GM23338 (cell line): ENCODE data around the gene CELF4. TPM values are rescaled to one million over a fixed set of nuclear protein-coding genes. Genes with fewer than 3 reads are reported as not detected.

ENCODE experiments used
- ATAC-seq: fragments of 200-7000 bp; cut with Tn5 transposase; 3 replicates; pipeline ENCODE4 v1.9.1; 2020
- DNase-seq: peaks from one replicate; pipeline ENCODE4 v3.0.0-alpha.2; 2015; ENCODE audit warnings: low spot score
- H2AFZ ChIP-seq: fragments of 200-600 bp; sonication (generic); 2 replicates; pipeline ENCODE4 v1.8.0; 2016; ENCODE audit warnings: antibody characterized with exemption, mild to moderate bottlenecking, moderate library complexity
- H3F3A ChIP-seq: fragments of 200-600 bp; sonication (generic); replicated peaks from 2 replicates; pipeline ENCODE4 v1.8.0; 2017; ENCODE audit warnings: antibody characterized with exemption, mixed run types, low read depth
- H3K27ac ChIP-seq: fragments of 200-600 bp; sonication (generic); 2 replicates; pipeline ENCODE4 v1.6.1; 2016; ENCODE audit warnings: low read depth
- H3K27me3 ChIP-seq: fragments of 200-600 bp; sonication (generic); 2 replicates; pipeline ENCODE4 v1.8.0; 2016; ENCODE audit warnings: mild to moderate bottlenecking, mixed run types, moderate library complexity; ENCODE audit not compliant: insufficient read depth
- H3K36me3 ChIP-seq: fragments of 200-600 bp; sonication (generic); 2 replicates; pipeline ENCODE4 v1.8.0; 2016; ENCODE audit warnings: mild to moderate bottlenecking; ENCODE audit not compliant: insufficient read depth
- H3K4me1 ChIP-seq: fragments of 200-600 bp; sonication (generic); 2 replicates; pipeline ENCODE4 v1.8.0; 2016; ENCODE audit warnings: mild to moderate bottlenecking, moderate library complexity; ENCODE audit not compliant: insufficient read depth
- H3K4me2 ChIP-seq: fragments of 200-600 bp; sonication (generic); 2 replicates; pipeline ENCODE4 v1.7.1; 2017; ENCODE audit warnings: mixed run types
- H3K4me3 ChIP-seq: fragments of 200-600 bp; sonication (generic); 2 replicates; pipeline ENCODE4 v1.6.1; 2016; ENCODE audit warnings: mixed run types
- H3K79me2 ChIP-seq: fragments of 200-600 bp; sonication (generic); replicated peaks from 2 replicates; pipeline ENCODE4 v1.8.0; 2017; ENCODE audit warnings: mild to moderate bottlenecking; ENCODE audit not compliant: insufficient read depth
- H3K9me2 ChIP-seq: fragments of 200-600 bp; sonication (generic); 2 replicates; pipeline ENCODE4 v1.8.0; 2017; ENCODE audit not compliant: insufficient read depth
- H4K20me1 ChIP-seq: fragments of 200-600 bp; sonication (generic); replicated peaks from 2 replicates; pipeline ENCODE4 v1.8.0; 2017; ENCODE audit warnings: mild to moderate bottlenecking; ENCODE audit not compliant: insufficient read depth
- H3K27ac Mint-ChIP-seq: 2 replicates; pipeline ENCODE4 v1.8.0; 2020; ENCODE audit warnings: inconsistent platforms, mild to moderate bottlenecking, moderate library complexity, mixed read lengths
- H3K27me3 Mint-ChIP-seq: 3 replicates; pipeline ENCODE4 v1.8.0; 2022; ENCODE audit warnings: low read depth, mild to moderate bottlenecking, moderate library complexity, mixed read lengths, inconsistent platforms; ENCODE audit not compliant: insufficient read depth, poor library complexity
- H3K36me3 Mint-ChIP-seq: 3 replicates; pipeline ENCODE4 v1.8.0; 2021; ENCODE audit warnings: low read depth, mild to moderate bottlenecking, inconsistent platforms, moderate library complexity, mixed read lengths
- H3K4me1 Mint-ChIP-seq: 3 replicates; pipeline ENCODE4 v1.8.0; 2020; ENCODE audit warnings: mild to moderate bottlenecking, inconsistent platforms, mixed read lengths
- H3K4me3 Mint-ChIP-seq: 3 replicates; pipeline ENCODE4 v1.8.0; 2021; ENCODE audit warnings: moderate library complexity, mild to moderate bottlenecking, inconsistent platforms, mixed read lengths
- H3K9me3 Mint-ChIP-seq: 3 replicates; pipeline ENCODE4 v1.8.0; 2020; ENCODE audit warnings: moderate library complexity, mild to moderate bottlenecking, inconsistent platforms, mixed read lengths
- CREB1 ChIP-seq: fragments of 250-450 bp; sonication (Bioruptor Pico); IDR thresholded peaks from 2 replicates; pipeline ENCODE4 v1.5.0; 2020; ENCODE audit warnings: low read depth, mild to moderate bottlenecking, moderate library complexity
- ETS1 ChIP-seq: IDR thresholded peaks from 2 replicates; pipeline ENCODE4 v1.6.1; 2016; ENCODE audit warnings: antibody characterized with exemption
- EZH2 ChIP-seq: fragments of 200-600 bp; sonication (generic); IDR thresholded peaks from one replicate; pipeline ENCODE4 v1.8.0; 2017; ENCODE audit warnings: antibody characterized with exemption, mild to moderate bottlenecking, low read depth; ENCODE audit not compliant: unreplicated experiment
- EZH2phosphoT487 ChIP-seq: fragments of 200-600 bp; sonication (generic); IDR thresholded peaks from one replicate; pipeline ENCODE4 v1.8.1; 2018; ENCODE audit warnings: antibody characterized with exemption; ENCODE audit not compliant: unreplicated experiment
- JUNB ChIP-seq: IDR thresholded peaks from one replicate; pipeline ENCODE4 v1.6.1; 2016; ENCODE audit warnings: antibody characterized with exemption; ENCODE audit not compliant: unreplicated experiment
- NANOG ChIP-seq: IDR thresholded peaks from 2 replicates; pipeline ENCODE4 v1.6.1; 2016; ENCODE audit warnings: antibody characterized with exemption, borderline replicate concordance
- POLR2AphosphoS5 ChIP-seq: IDR thresholded peaks from 2 replicates; pipeline ENCODE4 v1.6.1; 2016; ENCODE audit warnings: antibody characterized with exemption, low read depth
- STAT1 ChIP-seq: IDR thresholded peaks from one replicate; pipeline ENCODE4 v1.6.1; 2016; ENCODE audit warnings: antibody characterized with exemption; ENCODE audit not compliant: unreplicated experiment
- ZNF114 ChIP-seq: fragments of 250-450 bp; sonication (Bioruptor Pico); IDR thresholded peaks from 2 replicates; pipeline ENCODE4 v1.5.0; 2020; ENCODE audit warnings: mild to moderate bottlenecking, moderate library complexity
- ZNF331 ChIP-seq: fragments of 250-450 bp; sonication (Bioruptor Pico); IDR thresholded peaks from 2 replicates; pipeline ENCODE4 v1.5.0; 2020; ENCODE audit warnings: low read depth, mild to moderate bottlenecking, moderate library complexity
- polyA plus RNA-seq: library from polyadenylated mRNA; unstranded; fragments of >200 nt; fragmentation: Nextera tagmentation; extraction: Ambion mirVana; gene quantifications from 2 replicates; pipeline ENCODE4 v1.2.1, GENCODE V29; 2016
- total RNA-seq: library from RNA; depleted of rRNA; stranded (reverse); fragments of >200 nt; shearing (Covaris generic); gene quantifications from 2 replicates; pipeline ENCODE4 v1.2.3, GENCODE V29; 2014
- TF ChIP-seq, protein P1 (sequence below): IDR thresholded peaks from one replicate; pipeline ENCODE4 v1.6.1; 2018; ENCODE audit warnings: antibody characterized with exemption; ENCODE audit not compliant: unreplicated experiment
- TF ChIP-seq, protein P2 (sequence below), 2 experiments: fragments of 200-600 bp in 1 of 2; sonication (generic) in 1 of 2; conservative IDR thresholded peaks; 2 replicates each; pipeline versions ENCODE4 v1.5.1 to v1.6.1; 2016 to 2017; ENCODE audit warnings: antibody characterized with exemption in 2 of 2, low read depth in 2 of 2, mild to moderate bottlenecking in 2 of 2, moderate library complexity in 1 of 2

CELF4 gene
- total and polyA plus RNA-seq, 2 experiments from 2014 or later, result 2.6 to 6.7 TPM

DNA sequence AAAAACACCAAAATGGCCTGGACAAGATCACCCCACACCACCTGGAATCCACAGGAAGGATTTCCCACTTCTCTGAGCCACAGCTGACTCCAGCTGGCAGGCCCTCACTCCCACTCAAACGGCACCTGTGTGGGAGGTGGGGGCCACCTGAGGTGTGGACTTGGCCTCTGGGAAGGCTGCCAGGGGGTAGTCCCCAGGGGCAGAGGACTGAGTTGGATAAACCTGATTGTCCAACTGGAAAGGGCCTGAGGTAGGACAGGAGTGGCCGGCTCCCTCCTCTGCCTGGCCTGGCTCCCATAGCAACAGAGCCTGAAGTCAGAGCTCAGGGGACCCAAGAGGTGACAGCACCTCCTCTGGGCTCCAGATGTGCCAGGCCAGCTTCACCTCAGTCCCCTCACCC, 300.2 kb downstream of the CELF4 start:
- no peak for ATAC-seq
- TF ChIP-seq, protein P1, sequence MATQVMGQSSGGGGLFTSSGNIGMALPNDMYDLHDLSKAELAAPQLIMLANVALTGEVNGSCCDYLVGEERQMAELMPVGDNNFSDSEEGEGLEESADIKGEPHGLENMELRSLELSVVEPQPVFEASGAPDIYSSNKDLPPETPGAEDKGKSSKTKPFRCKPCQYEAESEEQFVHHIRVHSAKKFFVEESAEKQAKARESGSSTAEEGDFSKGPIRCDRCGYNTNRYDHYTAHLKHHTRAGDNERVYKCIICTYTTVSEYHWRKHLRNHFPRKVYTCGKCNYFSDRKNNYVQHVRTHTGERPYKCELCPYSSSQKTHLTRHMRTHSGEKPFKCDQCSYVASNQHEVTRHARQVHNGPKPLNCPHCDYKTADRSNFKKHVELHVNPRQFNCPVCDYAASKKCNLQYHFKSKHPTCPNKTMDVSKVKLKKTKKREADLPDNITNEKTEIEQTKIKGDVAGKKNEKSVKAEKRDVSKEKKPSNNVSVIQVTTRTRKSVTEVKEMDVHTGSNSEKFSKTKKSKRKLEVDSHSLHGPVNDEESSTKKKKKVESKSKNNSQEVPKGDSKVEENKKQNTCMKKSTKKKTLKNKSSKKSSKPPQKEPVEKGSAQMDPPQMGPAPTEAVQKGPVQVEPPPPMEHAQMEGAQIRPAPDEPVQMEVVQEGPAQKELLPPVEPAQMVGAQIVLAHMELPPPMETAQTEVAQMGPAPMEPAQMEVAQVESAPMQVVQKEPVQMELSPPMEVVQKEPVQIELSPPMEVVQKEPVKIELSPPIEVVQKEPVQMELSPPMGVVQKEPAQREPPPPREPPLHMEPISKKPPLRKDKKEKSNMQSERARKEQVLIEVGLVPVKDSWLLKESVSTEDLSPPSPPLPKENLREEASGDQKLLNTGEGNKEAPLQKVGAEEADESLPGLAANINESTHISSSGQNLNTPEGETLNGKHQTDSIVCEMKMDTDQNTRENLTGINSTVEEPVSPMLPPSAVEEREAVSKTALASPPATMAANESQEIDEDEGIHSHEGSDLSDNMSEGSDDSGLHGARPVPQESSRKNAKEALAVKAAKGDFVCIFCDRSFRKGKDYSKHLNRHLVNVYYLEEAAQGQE, result no peak
- no peak for TF ChIP-seq ETS1
- H3K36me3 Mint-ChIP-seq, result no peaks in the 10 kb centered on the region
- H3K4me1 Mint-ChIP-seq, result no peaks in the 10 kb centered on the region
- Histone ChIP-seq H3K79me2 (no peaks in the 10 kb centered on the region), H3K27ac (no peak overlapping the region), H3K4me2 (no peak overlapping the region), H4K20me1 (peaks cover 7% of the 10 kb centered on the region), H3K4me1 (no peaks in the 10 kb centered on the region), H3F3A (no peaks in the 10 kb centered on the region), H3K4me3 (no peak overlapping the region), H3K27me3 (no peaks in the 10 kb centered on the region), H2AFZ (no peak overlapping the region), H3K36me3 (no peaks in the 10 kb centered on the region), H3K9me2 (no peaks in the 10 kb centered on the region)
- no peak overlapping the region for H3K4me3 Mint-ChIP-seq
- DNase-seq, result no peak
- H3K9me3 Mint-ChIP-seq, result no peaks in the 10 kb centered on the region; the same call in 2 of the 3 replicates
- peaks cover 25% of the 10 kb centered on the region for H3K27me3 Mint-ChIP-seq
- H3K27ac Mint-ChIP-seq, result no peak overlapping the region

GRCh38 chr18:37264956-37265355, 300.6 kb downstream of the CELF4 start:
- no peaks in the 10 kb centered on the region for H3K4me1 Mint-ChIP-seq
- H2AFZ ChIP-seq, result no peak overlapping the region
- peaks cover 25% of the 10 kb centered on the region for H3K27me3 Mint-ChIP-seq
- H3K4me3 ChIP-seq, result no peak overlapping the region
- DNase-seq (no peak), ATAC-seq (no peak)
- H3K79me2 ChIP-seq, result no peaks in the 10 kb centered on the region
- no peaks in the 10 kb centered on the region for H3K9me2 ChIP-seq
- H3K27ac Mint-ChIP-seq, result no peak overlapping the region
- H3K4me2 ChIP-seq, result no peak overlapping the region
- H3K4me1 ChIP-seq, result no peaks in the 10 kb centered on the region
- H3K27me3 ChIP-seq, result no peaks in the 10 kb centered on the region
- H3K36me3 Mint-ChIP-seq, result no peaks in the 10 kb centered on the region
- H3K9me3 Mint-ChIP-seq, result no peaks in the 10 kb centered on the region; the same call in 2 of the 3 replicates
- H3K27ac ChIP-seq, result no peak overlapping the region
- H3K36me3 ChIP-seq, result no peaks in the 10 kb centered on the region
- no peak overlapping the region for H3K4me3 Mint-ChIP-seq
- no peaks in the 10 kb centered on the region for H3F3A ChIP-seq
- H4K20me1 ChIP-seq, result peaks cover 5% of the 10 kb centered on the region
- TF ChIP-seq CREB1 (CRISPR knock-in tag) (no peak), POLR2AphosphoS5 (no peak), STAT1 (no peak), ZNF331 (CRISPR knock-in tag) (no peak), EZH2phosphoT487 (no peak), NANOG (no peak), ETS1 (no peak), EZH2 (no peak), JUNB (no peak), ZNF114 (CRISPR knock-in tag) (no peak)
- TF ChIP-seq, protein P2, sequence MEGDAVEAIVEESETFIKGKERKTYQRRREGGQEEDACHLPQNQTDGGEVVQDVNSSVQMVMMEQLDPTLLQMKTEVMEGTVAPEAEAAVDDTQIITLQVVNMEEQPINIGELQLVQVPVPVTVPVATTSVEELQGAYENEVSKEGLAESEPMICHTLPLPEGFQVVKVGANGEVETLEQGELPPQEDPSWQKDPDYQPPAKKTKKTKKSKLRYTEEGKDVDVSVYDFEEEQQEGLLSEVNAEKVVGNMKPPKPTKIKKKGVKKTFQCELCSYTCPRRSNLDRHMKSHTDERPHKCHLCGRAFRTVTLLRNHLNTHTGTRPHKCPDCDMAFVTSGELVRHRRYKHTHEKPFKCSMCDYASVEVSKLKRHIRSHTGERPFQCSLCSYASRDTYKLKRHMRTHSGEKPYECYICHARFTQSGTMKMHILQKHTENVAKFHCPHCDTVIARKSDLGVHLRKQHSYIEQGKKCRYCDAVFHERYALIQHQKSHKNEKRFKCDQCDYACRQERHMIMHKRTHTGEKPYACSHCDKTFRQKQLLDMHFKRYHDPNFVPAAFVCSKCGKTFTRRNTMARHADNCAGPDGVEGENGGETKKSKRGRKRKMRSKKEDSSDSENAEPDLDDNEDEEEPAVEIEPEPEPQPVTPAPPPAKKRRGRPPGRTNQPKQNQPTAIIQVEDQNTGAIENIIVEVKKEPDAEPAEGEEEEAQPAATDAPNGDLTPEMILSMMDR (conservative IDR thresholded peaks at IDR 0.05; ENCODE audit: low read depth in 2 of 2), result no peak
- TF ChIP-seq, protein P1, result no peak
